KMS-11 (cell line): ENCODE measurements around the gene INO80E.

Experiments used
- H2AFZ ChIP-seq: fragments of 200-600 bp; sonication (generic); 2 replicates; pipeline ENCODE4 v1.6.1; 2016; ENCODE audit warnings: antibody characterized with exemption, mixed run types, low read depth
- H3K27ac ChIP-seq: fragments of 200-600 bp; sonication (generic); 2 replicates; pipeline ENCODE4 v1.6.1; 2016; ENCODE audit warnings: mild to moderate bottlenecking, mixed run types
- H3K27me3 ChIP-seq: fragments of 200-600 bp; sonication (generic); 2 replicates; pipeline ENCODE4 v1.6.1; 2017; ENCODE audit warnings: mild to moderate bottlenecking, low read depth, mixed run types, moderate library complexity; ENCODE audit not compliant: insufficient read depth
- H3K36me3 ChIP-seq: fragments of 200-600 bp; sonication (generic); 2 replicates; pipeline ENCODE4 v1.6.1; 2017; ENCODE audit warnings: mild to moderate bottlenecking, mixed run types; ENCODE audit not compliant: insufficient read depth
- H3K4me1 ChIP-seq: fragments of 200-600 bp; sonication (generic); 2 replicates; pipeline ENCODE4 v1.6.1; 2016; ENCODE audit warnings: mild to moderate bottlenecking, low read depth, mixed run types; ENCODE audit not compliant: poor library complexity, severe bottlenecking
- H3K4me2 ChIP-seq: fragments of 200-600 bp; sonication (generic); 2 replicates; pipeline ENCODE4 v1.7.0; 2016; ENCODE audit warnings: mild to moderate bottlenecking, mixed run types
- H3K4me3 ChIP-seq: fragments of 200-600 bp; sonication (generic); IDR thresholded peaks from 2 replicates; pipeline ENCODE4 v1.6.1; 2017; ENCODE audit warnings: low read depth, low read length, mixed read lengths; ENCODE audit not compliant: insufficient read depth
- H3K79me2 ChIP-seq: fragments of 200-600 bp; sonication (generic); 2 replicates; pipeline ENCODE4 v1.6.1; 2016; ENCODE audit warnings: low read depth, mixed run types; ENCODE audit not compliant: insufficient read depth
- H3K9ac ChIP-seq: fragments of 200-600 bp; sonication (generic); 2 replicates; pipeline ENCODE4 v1.6.1; 2016; ENCODE audit warnings: mild to moderate bottlenecking, mixed run types
- H4K20me1 ChIP-seq: fragments of 200-600 bp; sonication (generic); 2 replicates; pipeline ENCODE4 v1.6.1; 2016; ENCODE audit warnings: mild to moderate bottlenecking, mixed run types; ENCODE audit not compliant: insufficient read depth
- TF ChIP-seq, protein P1 (sequence below): fragments of 200-600 bp; sonication (generic); conservative IDR thresholded peaks from 2 replicates; pipeline ENCODE4 v1.6.1; 2017; ENCODE audit warnings: low read depth, mild to moderate bottlenecking, antibody characterized with exemption, low read length, moderate library complexity, mixed read lengths

INO80E gene

DNA sequence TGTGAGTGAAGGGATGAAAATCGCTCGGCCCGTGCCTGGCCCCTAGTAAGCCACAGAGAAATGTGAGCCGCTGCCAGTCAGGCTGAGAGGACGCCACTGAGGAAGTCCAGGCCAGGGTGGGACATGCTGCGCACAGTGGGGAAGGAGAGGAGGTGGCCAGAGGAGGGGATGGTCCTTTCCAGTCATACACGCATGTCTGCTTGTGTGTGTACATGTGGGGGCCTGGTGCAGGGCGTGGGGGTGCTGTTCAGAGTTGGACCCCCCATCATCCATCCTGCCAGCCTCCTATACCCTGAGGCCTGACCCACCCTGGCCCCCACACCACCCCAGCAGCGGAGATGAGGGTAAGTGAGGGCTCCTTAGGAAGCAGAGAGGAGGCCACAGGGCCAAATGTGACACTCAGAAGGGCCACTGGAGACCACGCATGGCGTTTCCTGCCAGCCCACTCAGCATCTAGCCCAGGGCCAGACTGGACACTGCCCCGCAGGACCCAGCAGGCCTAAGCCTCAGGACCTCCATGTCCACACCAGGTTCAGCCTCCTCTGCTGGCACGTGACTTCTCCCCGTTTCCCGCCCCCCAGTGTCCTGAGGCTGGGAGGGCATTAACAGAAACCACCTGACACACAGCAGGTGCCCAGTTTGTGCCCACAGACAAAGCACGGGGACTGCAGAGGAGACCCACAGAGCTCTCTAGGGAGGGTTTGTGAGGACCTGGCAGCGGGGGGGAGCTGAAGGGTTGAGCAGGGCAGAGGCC, 7.8 kb downstream of the INO80E start:
- Histone ChIP-seq H3K79me2 (no peaks in the 10 kb centered on the region), H3K36me3 (no peaks in the 10 kb centered on the region), H3K4me3 (no peak overlapping the region), H2AFZ (no peak overlapping the region), H3K27me3 (peaks cover 11% of the 10 kb centered on the region), H3K9ac (no peak overlapping the region), H3K27ac (no peak overlapping the region), H3K4me1 (no peaks in the 10 kb centered on the region), H4K20me1 (no peaks in the 10 kb centered on the region), H3K4me2 (no peak overlapping the region)
- TF ChIP-seq, protein P1, sequence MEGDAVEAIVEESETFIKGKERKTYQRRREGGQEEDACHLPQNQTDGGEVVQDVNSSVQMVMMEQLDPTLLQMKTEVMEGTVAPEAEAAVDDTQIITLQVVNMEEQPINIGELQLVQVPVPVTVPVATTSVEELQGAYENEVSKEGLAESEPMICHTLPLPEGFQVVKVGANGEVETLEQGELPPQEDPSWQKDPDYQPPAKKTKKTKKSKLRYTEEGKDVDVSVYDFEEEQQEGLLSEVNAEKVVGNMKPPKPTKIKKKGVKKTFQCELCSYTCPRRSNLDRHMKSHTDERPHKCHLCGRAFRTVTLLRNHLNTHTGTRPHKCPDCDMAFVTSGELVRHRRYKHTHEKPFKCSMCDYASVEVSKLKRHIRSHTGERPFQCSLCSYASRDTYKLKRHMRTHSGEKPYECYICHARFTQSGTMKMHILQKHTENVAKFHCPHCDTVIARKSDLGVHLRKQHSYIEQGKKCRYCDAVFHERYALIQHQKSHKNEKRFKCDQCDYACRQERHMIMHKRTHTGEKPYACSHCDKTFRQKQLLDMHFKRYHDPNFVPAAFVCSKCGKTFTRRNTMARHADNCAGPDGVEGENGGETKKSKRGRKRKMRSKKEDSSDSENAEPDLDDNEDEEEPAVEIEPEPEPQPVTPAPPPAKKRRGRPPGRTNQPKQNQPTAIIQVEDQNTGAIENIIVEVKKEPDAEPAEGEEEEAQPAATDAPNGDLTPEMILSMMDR: no peak

DNA sequence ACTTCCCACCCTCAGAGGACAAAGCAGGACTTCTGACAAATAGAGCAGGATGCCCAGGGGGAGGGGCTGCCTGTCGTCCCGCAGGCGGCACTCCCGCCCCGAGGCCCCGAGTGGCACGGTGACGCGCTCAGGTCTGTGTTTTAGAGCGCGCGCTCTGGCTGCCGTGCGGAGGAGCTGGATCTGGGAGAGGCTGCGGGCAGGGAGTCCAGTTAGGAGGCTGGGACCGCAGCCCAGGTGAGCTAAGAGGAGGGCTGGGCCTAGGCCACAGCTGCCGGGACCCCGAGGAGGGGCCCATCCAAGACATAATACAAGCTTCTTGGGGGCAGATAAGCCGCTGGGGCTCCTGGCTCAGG, 8.4 kb downstream of the INO80E start:
- Histone ChIP-seq H3K4me2 (no peak overlapping the region), H3K79me2 (no peaks in the 10 kb centered on the region), H3K27me3 (peaks cover 17% of the 10 kb centered on the region), H3K27ac (no peak overlapping the region), H3K36me3 (no peaks in the 10 kb centered on the region), H3K4me3 (no peak overlapping the region), H3K4me1 (no peaks in the 10 kb centered on the region), H3K9ac (no peak overlapping the region), H2AFZ (no peak overlapping the region), H4K20me1 (no peaks in the 10 kb centered on the region)
- TF ChIP-seq, protein P1: no peak

DNA sequence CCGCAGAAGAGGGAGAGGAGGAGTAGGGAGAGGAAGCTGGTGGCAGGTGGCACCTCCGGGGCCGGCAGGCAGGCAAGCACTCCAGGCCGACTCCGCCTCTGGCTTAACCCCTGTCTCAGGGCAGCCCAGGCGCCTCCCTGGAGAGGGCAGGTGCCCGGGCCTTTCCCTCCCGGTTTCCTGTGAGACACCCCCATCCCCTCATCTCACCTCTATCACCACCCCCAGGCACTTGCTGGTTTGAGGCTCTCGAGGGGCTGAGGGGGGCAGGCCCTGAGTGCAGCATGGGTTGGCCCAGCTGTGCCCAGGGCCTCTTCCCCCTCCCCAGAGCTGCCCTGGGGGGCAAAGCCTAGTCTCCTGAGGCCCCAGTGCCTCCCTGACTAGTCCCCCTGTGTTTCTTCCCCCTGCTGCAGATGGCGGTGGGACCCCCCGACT, 8.8 kb downstream of the INO80E start:
- H3K79me2 ChIP-seq: no peaks in the 10 kb centered on the region
- TF ChIP-seq, protein P1: no peak
- peaks cover 19% of the 10 kb centered on the region for H3K27me3 ChIP-seq
- no peaks in the 10 kb centered on the region for H4K20me1 ChIP-seq
- H3K4me2 ChIP-seq: no peak overlapping the region
- no peak overlapping the region for H3K4me3 ChIP-seq
- H3K4me1 ChIP-seq: no peaks in the 10 kb centered on the region
- H3K9ac ChIP-seq: no peak overlapping the region
- H3K27ac ChIP-seq: no peak overlapping the region
- no peaks in the 10 kb centered on the region for H3K36me3 ChIP-seq
- H2AFZ ChIP-seq: no peak overlapping the region

DNA sequence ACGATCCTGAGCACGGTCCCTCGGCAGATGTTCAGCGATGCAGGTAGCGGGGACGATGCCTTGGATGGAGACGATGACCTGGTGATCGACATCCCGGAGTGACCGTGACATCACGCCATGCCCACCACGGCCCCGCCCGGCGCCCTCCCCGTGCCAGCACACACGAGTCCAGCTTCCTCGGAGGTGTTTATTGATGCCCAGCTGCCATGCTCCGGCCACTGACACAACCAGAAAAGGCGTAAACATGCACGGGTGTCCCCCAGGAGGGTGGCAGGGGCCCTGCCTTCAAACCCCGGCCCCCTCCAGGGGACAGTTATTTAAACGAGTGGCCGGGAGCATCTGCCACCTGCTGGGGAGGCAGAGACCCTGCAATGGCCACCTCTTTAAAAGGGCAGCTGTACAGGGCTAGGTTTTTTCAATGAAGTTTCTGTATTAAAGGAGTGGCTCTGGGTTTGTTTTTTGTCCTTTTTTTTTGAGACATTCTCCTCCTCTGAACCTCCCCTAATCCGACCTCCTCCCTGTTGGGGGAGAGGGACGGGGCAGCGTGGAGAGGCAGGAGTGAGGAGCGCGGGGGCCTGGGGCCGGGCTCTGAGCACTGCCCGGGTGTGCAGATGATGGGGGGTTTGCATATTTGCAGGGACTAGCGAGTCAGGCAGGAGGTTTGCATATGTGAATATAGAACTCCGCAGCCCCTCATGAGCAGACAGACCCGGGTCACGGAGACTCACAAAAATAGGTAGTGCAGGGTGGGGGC, 9.5 kb downstream of the INO80E start:
- Histone ChIP-seq H3K9ac (no peak overlapping the region), H3K27ac (no peak overlapping the region), H4K20me1 (no peaks in the 10 kb centered on the region), H3K4me1 (no peaks in the 10 kb centered on the region), H3K79me2 (no peaks in the 10 kb centered on the region), H3K27me3 (peaks cover 26% of the 10 kb centered on the region), H3K4me3 (no peak overlapping the region), H3K4me2 (no peak overlapping the region), H2AFZ (no peak overlapping the region), H3K36me3 (no peaks in the 10 kb centered on the region)
- TF ChIP-seq, protein P1: peak; percentile 84
